NAMALWA (cell line): Measurements from ENCODE around the gene TMEM33.

ENCODE experiments used
- DNase-seq: peaks from one replicate; pipeline ENCODE4 v3.0.0-alpha.2; 2015; ENCODE audit warnings: low spot score

The TMEM33 gene

GRCh38 chr4:41998019-41998418 lies 62.8 kb downstream of the TMEM33 start:
- DNase-seq: no peak

GRCh38 chr4:41999321-41999720 lies 64.1 kb downstream of the TMEM33 start:
- DNase-seq: no peak

DNA sequence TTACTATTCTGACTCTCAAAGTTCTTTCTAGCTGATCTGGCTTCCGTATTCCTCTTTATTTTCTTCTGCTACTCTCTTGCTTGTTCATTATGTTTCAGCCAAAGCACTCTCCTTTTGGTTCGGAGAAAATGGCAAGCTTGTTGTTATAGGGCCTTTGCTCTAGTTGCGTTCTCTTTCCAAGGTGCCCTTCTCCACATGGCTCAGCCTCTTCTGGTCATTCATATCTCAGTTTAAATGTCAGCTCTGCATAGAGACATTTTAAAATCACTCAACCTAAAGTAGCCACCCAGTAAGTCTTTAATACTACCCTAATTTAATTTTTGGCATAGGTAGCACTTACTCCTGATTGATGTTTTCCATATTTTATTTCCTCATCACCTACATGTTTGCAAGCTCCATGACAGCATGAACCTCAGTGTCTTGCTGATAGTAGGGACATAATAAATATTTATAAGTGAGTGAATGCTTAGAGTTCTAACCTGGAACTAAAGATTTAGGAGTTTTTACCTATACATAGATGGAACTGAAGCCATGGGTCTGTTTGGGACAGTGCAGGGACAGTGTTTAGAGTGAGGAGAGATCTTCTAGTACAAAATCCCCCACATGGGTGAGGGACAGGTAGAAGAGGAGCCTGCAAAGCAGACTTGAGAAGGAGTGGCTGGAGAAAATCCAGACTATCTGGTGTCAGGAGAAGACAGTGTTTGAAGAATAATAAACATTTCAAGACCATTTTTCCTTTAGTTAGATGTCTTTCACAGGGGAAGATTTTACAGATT lies 73.0 kb downstream of the TMEM33 start:
- no peak for DNase-seq
